HEK293T (cell line): Measurements from ENCODE around the gene AKAP6.

Source experiments
- ARNT ChIP-seq: fragments of 450-650 bp; IDR thresholded peaks from 2 replicates; pipeline ENCODE4 v1.6.1; 2017; ENCODE audit warnings: mild to moderate bottlenecking
- BHLHE40 ChIP-seq: fragments of 450-650 bp; IDR thresholded peaks from 2 replicates; pipeline ENCODE4 v1.6.1; 2016; ENCODE audit warnings: mild to moderate bottlenecking, moderate library complexity, borderline replicate concordance
- ELF4 ChIP-seq: fragments of 450-650 bp; IDR thresholded peaks from 2 replicates; pipeline ENCODE4 v1.6.1; 2017; ENCODE audit warnings: antibody characterized with exemption
- FOXA1 ChIP-seq: fragments of 450-650 bp; IDR thresholded peaks from 2 replicates; pipeline ENCODE4 v1.6.1; 2016; ENCODE audit warnings: mild to moderate bottlenecking
- FOXK2 ChIP-seq: fragments of 450-650 bp; IDR thresholded peaks from 2 replicates; pipeline ENCODE4 v1.6.1; 2016; ENCODE audit warnings: mild to moderate bottlenecking
- FOXM1 ChIP-seq: fragments of 450-650 bp; IDR thresholded peaks from 2 replicates; pipeline ENCODE4 v1.6.1; 2017; ENCODE audit warnings: mild to moderate bottlenecking, borderline replicate concordance
- LEF1 ChIP-seq: fragments of 450-650 bp; IDR thresholded peaks from 2 replicates; pipeline ENCODE4 v1.6.1; 2017; ENCODE audit warnings: mild to moderate bottlenecking, borderline replicate concordance
- NFRKB ChIP-seq: fragments of 450-650 bp; IDR thresholded peaks from 2 replicates; pipeline ENCODE4 v1.6.1; 2016; ENCODE audit warnings: mild to moderate bottlenecking, moderate library complexity
- PKNOX1 ChIP-seq: fragments of 450-650 bp; IDR thresholded peaks from 2 replicates; pipeline ENCODE4 v1.6.1; 2016
- SP1 ChIP-seq: fragments of 450-650 bp; IDR thresholded peaks from 2 replicates; pipeline ENCODE4 v1.6.1; 2017
- SUZ12 ChIP-seq: fragments of 450-650 bp; IDR thresholded peaks from 2 replicates; pipeline ENCODE4 v1.6.1; 2016; ENCODE audit warnings: mild to moderate bottlenecking
- TARDBP ChIP-seq: fragments of 450-650 bp; IDR thresholded peaks from 2 replicates; pipeline ENCODE4 v1.6.1; 2016
- ZNF384 ChIP-seq: fragments of 450-650 bp; IDR thresholded peaks from 2 replicates; pipeline ENCODE4 v1.6.1; 2016

GRCh38 chr14:32341947-32342846 is 13.1 kb downstream of the AKAP6 start:
- TF ChIP-seq FOXA1 (no peak), ELF4 (no peak), LEF1 (no peak), ZNF384 (no peak), BHLHE40 (no peak), FOXM1 (no peak), NFRKB (no peak), PKNOX1 (no peak), ARNT (no peak), FOXK2 (no peak), SP1 (no peak), SUZ12 (no peak), TARDBP (no peak)
